Panc1 (cell line): ENCODE measurements around the gene MICAL2. TPM values are rescaled to one million over a fixed set of nuclear protein-coding genes. Genes with fewer than 3 reads are reported as not detected.

Experiments
- ATAC-seq: fragments of 200-7000 bp; cut with Tn5 transposase; 2 replicates; pipeline ENCODE4 v1.9.1; 2020; ENCODE audit warnings: mild to moderate bottlenecking, moderate library complexity
- BruUV-seq: library from RNA; stranded (reverse); fragments of 400-500 nt; replicated peaks from 2 replicates; lab custom pipeline; 2021; lab: Mats Ljungman, UMichigan
- CTCF ChIA-PET: fragments of 300-600 bp; sonication (Branson Sonifier 250); formaldehyde crosslinking; loops from one replicate; lab custom pipeline; 2022; ENCODE audit warnings: antibody characterized with exemption; lab: Charles Lee
- POLR2A ChIA-PET: fragments of 300-600 bp; sonication (Branson Sonifier 250); formaldehyde crosslinking; loops from one replicate; lab custom pipeline; 2022; ENCODE audit warnings: antibody characterized with exemption; lab: Charles Lee
- DNase-seq: peaks from one replicate; pipeline ENCODE4 v3.0.0-alpha.2; 2010; ENCODE audit warnings: low read depth, low spot score
- H3K27ac ChIP-seq: 2 replicates; pipeline ENCODE4 v1.5.1; 2011; ENCODE audit warnings: mild to moderate bottlenecking, low read length, inconsistent platforms
- H3K27me3 ChIP-seq: fragments of 200-500 bp; sonication (Bioruptor generic); 2 replicates; pipeline ENCODE4 v1.6.0; 2014; ENCODE audit warnings: low read length, inconsistent platforms; ENCODE audit not compliant: control insufficient read depth, insufficient read depth
- H3K36me3 ChIP-seq: fragments of 200-500 bp; sonication (Bioruptor generic); 2 replicates; pipeline ENCODE4 v1.5.1; 2014; ENCODE audit warnings: inconsistent platforms, mild to moderate bottlenecking, low read length, moderate library complexity; ENCODE audit not compliant: control insufficient read depth, insufficient read depth
- H3K4me1 ChIP-seq: 2 replicates; pipeline ENCODE4 v1.5.1; 2011; ENCODE audit warnings: inconsistent platforms, mild to moderate bottlenecking, low read length, moderate library complexity; ENCODE audit not compliant: control insufficient read depth, insufficient read depth
- H3K4me3 ChIP-seq, 2 experiments: 2 replicates each; pipeline ENCODE4 v1.5.1; 2011 to 2012; ENCODE audit warnings: low read depth in 2 of 2, low read length in 2 of 2, mild to moderate bottlenecking in 2 of 2, inconsistent platforms in 1 of 2, moderate library complexity in 1 of 2
- H3K9me3 ChIP-seq: fragments of 200-500 bp; sonication (Bioruptor generic); 2 replicates; pipeline ENCODE4 v1.5.1; 2014; ENCODE audit warnings: low read depth, mild to moderate bottlenecking, inconsistent platforms, low read length, moderate library complexity; ENCODE audit not compliant: control insufficient read depth, insufficient read depth
- POLR2AphosphoS5 ChIP-seq: IDR thresholded peaks from 2 replicates; pipeline ENCODE4 v1.6.1; 2012; ENCODE audit warnings: mild to moderate bottlenecking, low read depth, low read length, moderate library complexity
- SIN3A ChIP-seq: IDR thresholded peaks from 2 replicates; pipeline ENCODE4 v1.6.1; 2012; ENCODE audit warnings: low read depth, mild to moderate bottlenecking, low read length, moderate library complexity, borderline replicate concordance; ENCODE audit not compliant: insufficient read depth
- TCF7L2 ChIP-seq: IDR thresholded peaks from 2 replicates; pipeline ENCODE4 v1.6.1; 2011; ENCODE audit warnings: mild to moderate bottlenecking, low read depth, low read length, inconsistent platforms
- in situ Hi-C: cut with HindIII; loops from 2 replicates; pipeline ENCODE4 v1.10.0; 2016; ENCODE audit warnings: low sequenced_read_pairs, low pct_unique_long_range_greater_than_20kb
- intact Hi-C: fragments of 100-400 bp; cut with micrococcal nuclease; formaldehyde crosslinking; loops from one replicate; pipeline ENCODE4 v1.10.0; 2022; ENCODE audit not compliant: unreplicated experiment
- total RNA-seq: library from RNA; stranded (reverse); gene quantifications from one replicate; pipeline ENCODE4 v1.2.1, GENCODE V29; 2021; ENCODE audit not compliant: unreplicated experiment
- TF ChIP-seq, protein P1 (sequence below): fragments of 450-650 bp; IDR thresholded peaks from 2 replicates; pipeline ENCODE4 v1.5.1; 2017; ENCODE audit warnings: mild to moderate bottlenecking
- TF ChIP-seq, protein P2 (sequence below), 2 experiments: IDR thresholded peaks; 2 replicates each; pipeline ENCODE4 v1.6.1; 2011 to 2012; ENCODE audit warnings: low read depth in 2 of 2, control low read depth in 1 of 2, low read length in 1 of 2, mild to moderate bottlenecking in 1 of 2, moderate library complexity in 1 of 2; ENCODE audit not compliant: insufficient read depth in 1 of 2

Gene MICAL2
- total RNA-seq, 1 experiment from 2014 or later, result 199 TPM

GRCh38 chr11:12106101-12106500 lies 4.3 kb upstream of the MICAL2 start:
- H3K27ac ChIP-seq, result peak overlapping the region; percentile 20
- in situ Hi-C loops, result no loop called here
- no peak for DNase-seq
- H3K9me3 ChIP-seq, result no peaks in the 10 kb centered on the region
- intact Hi-C loops, result no loop called here
- BruUV-seq, result no TSS peak
- H3K27me3 ChIP-seq, result no peaks in the 10 kb centered on the region
- H3K4me1 ChIP-seq, result peaks cover 10% of the 10 kb centered on the region
- POLR2A ChIA-PET, result interaction anchor here (0.6 to 1.0 kb wide), 2 partner anchors 133 to 142 kb away, joined by 3 to 7 read pairs; no protein-coding TSS in a partner anchor
- TF ChIP-seq SIN3A, result no peak
- TF ChIP-seq, protein P1, sequence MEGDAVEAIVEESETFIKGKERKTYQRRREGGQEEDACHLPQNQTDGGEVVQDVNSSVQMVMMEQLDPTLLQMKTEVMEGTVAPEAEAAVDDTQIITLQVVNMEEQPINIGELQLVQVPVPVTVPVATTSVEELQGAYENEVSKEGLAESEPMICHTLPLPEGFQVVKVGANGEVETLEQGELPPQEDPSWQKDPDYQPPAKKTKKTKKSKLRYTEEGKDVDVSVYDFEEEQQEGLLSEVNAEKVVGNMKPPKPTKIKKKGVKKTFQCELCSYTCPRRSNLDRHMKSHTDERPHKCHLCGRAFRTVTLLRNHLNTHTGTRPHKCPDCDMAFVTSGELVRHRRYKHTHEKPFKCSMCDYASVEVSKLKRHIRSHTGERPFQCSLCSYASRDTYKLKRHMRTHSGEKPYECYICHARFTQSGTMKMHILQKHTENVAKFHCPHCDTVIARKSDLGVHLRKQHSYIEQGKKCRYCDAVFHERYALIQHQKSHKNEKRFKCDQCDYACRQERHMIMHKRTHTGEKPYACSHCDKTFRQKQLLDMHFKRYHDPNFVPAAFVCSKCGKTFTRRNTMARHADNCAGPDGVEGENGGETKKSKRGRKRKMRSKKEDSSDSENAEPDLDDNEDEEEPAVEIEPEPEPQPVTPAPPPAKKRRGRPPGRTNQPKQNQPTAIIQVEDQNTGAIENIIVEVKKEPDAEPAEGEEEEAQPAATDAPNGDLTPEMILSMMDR, result no peak
- no peak for TF ChIP-seq TCF7L2
- no peak for ATAC-seq
- CTCF ChIA-PET, result no interaction called here
- H3K4me3 ChIP-seq, result no peak overlapping the region
- no peaks in the 10 kb centered on the region for H3K36me3 ChIP-seq

DNA sequence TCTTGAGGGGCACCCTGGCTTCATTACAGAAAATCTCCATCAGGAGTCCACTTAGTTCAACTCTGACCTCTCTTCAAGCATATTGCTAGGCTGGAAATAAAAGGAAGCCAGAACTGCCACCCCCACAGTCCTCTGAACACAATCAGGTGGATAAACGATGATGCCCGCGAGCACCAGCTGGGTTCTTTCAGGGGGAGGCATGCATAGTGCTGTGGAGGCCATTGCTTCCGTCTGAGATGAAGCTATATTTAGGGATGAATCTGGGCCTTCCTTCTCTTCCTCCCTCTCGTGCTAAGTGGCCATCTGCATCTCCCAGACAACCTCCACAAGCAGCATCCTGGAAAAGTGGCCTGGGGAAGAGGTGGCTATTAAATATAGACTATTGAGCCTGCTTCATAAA lies 3.9 kb upstream of the MICAL2 start:
- peaks cover 10% of the 10 kb centered on the region for H3K4me1 ChIP-seq
- H3K9me3 ChIP-seq, result no peaks in the 10 kb centered on the region
- H3K27me3 ChIP-seq, result no peaks in the 10 kb centered on the region
- H3K36me3 ChIP-seq, result no peaks in the 10 kb centered on the region
- DNase-seq (no peak), ATAC-seq (no peak)
- intact Hi-C loops, result no loop called here
- TF ChIP-seq SIN3A, result no peak
- TF ChIP-seq POLR2AphosphoS5, result no peak
- TF ChIP-seq, protein P2, sequence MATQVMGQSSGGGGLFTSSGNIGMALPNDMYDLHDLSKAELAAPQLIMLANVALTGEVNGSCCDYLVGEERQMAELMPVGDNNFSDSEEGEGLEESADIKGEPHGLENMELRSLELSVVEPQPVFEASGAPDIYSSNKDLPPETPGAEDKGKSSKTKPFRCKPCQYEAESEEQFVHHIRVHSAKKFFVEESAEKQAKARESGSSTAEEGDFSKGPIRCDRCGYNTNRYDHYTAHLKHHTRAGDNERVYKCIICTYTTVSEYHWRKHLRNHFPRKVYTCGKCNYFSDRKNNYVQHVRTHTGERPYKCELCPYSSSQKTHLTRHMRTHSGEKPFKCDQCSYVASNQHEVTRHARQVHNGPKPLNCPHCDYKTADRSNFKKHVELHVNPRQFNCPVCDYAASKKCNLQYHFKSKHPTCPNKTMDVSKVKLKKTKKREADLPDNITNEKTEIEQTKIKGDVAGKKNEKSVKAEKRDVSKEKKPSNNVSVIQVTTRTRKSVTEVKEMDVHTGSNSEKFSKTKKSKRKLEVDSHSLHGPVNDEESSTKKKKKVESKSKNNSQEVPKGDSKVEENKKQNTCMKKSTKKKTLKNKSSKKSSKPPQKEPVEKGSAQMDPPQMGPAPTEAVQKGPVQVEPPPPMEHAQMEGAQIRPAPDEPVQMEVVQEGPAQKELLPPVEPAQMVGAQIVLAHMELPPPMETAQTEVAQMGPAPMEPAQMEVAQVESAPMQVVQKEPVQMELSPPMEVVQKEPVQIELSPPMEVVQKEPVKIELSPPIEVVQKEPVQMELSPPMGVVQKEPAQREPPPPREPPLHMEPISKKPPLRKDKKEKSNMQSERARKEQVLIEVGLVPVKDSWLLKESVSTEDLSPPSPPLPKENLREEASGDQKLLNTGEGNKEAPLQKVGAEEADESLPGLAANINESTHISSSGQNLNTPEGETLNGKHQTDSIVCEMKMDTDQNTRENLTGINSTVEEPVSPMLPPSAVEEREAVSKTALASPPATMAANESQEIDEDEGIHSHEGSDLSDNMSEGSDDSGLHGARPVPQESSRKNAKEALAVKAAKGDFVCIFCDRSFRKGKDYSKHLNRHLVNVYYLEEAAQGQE (IDR thresholded peaks at IDR 0.05; ENCODE audit: insufficient read depth in 1 of 2, low read depth in 2 of 2, low read length in 1 of 2), result no peak
- TF ChIP-seq TCF7L2, result no peak
- TF ChIP-seq, protein P1, result no peak
- ChIA-PET CTCF (no interaction called here), POLR2A (interaction anchor here (1.0 kb wide), 1 partner anchor 133 kb away, joined by 3 read pairs; no protein-coding TSS in a partner anchor)
- H3K27ac ChIP-seq, result peak overlapping the region; percentile 20
- BruUV-seq, result no TSS peak
- H3K4me3 ChIP-seq, result no peak overlapping the region
- in situ Hi-C loops, result no loop called here
